Measurements from ENCODE around the gene POU4F1. TPM values are rescaled to one million over a fixed set of nuclear protein-coding genes. Genes with fewer than 3 reads are reported as not detected.

The POU4F1 gene
- polyA plus RNA-seq, 1 donor from 2014 or later = not detected

GRCh38 chr13:78638216-78638615 is 34.9 kb upstream of the POU4F1 start:
- no peaks in the 10 kb centered on the region for H3K79me2 ChIP-seq (replicated peaks; ENCODE audit: insufficient read depth, low read length)
- H2AFZ ChIP-seq (ENCODE audit: low read depth, low read length) = no peak overlapping the region
- H3K27me3 ChIP-seq (ENCODE audit: insufficient read depth, low read depth, low read length) = no peaks in the 10 kb centered on the region
- no peaks in the 10 kb centered on the region for H3K9me2 ChIP-seq (ENCODE audit: insufficient read depth, low read length)
- H3F3A ChIP-seq (ENCODE audit: insufficient read depth, low read length, poor library complexity, severe bottlenecking) = no peaks in the 10 kb centered on the region
- no peak overlapping the region for H3K27ac ChIP-seq (ENCODE audit: low read length)
- no peaks in the 10 kb centered on the region for H3K36me3 ChIP-seq (ENCODE audit: insufficient read depth, low read length)
- H3K4me2 ChIP-seq (ENCODE audit: low read length) = no peak overlapping the region
- no peaks in the 10 kb centered on the region for H3K9me3 ChIP-seq (ENCODE audit: low read length)
- no peak overlapping the region for H3K4me3 ChIP-seq (ENCODE audit: low read length)
- no peak overlapping the region for H3K9ac ChIP-seq (ENCODE audit: low read length)
- TF ChIP-seq SMC3 (conservative IDR thresholded peaks at IDR 0.05; ENCODE audit: poor library complexity) (no peak), CTCF (IDR thresholded peaks at IDR 0.05; ENCODE audit: poor library complexity, severe bottlenecking) (no peak), EZH2 (IDR thresholded peaks at IDR 0.05; ENCODE audit: borderline replicate concordance, insufficient read depth, low read length, poor library complexity, severe bottlenecking) (no peak), POLR2AphosphoS5 (IDR thresholded peaks at IDR 0.05) (no peak), MXI1 (conservative IDR thresholded peaks at IDR 0.05; ENCODE audit: poor library complexity, severe bottlenecking) (no peak), TAF1 (IDR thresholded peaks at IDR 0.05; ENCODE audit: low read depth) (no peak), REST (IDR thresholded peaks at IDR 0.05; ENCODE audit: borderline replicate concordance) (no peak), RAD21 (conservative IDR thresholded peaks at IDR 0.05) (no peak), EP300 (conservative IDR thresholded peaks at IDR 0.05; ENCODE audit: poor library complexity, severe bottlenecking) (no peak)
- H4K20me1 ChIP-seq (ENCODE audit: insufficient read depth) = no peaks in the 10 kb centered on the region

GRCh38 chr13:78636495-78636894 is 33.1 kb upstream of the POU4F1 start:
- Histone ChIP-seq H3K27me3 (ENCODE audit: insufficient read depth, low read depth, low read length) (no peaks in the 10 kb centered on the region), H3K4me3 (ENCODE audit: low read length) (no peak overlapping the region), H3K79me2 (replicated peaks; ENCODE audit: insufficient read depth, low read length) (no peaks in the 10 kb centered on the region), H3K9me3 (ENCODE audit: low read length) (no peaks in the 10 kb centered on the region), H3K36me3 (ENCODE audit: insufficient read depth, low read length) (peaks cover 7% of the 10 kb centered on the region), H3K27ac (ENCODE audit: low read length) (no peak overlapping the region), H3F3A (ENCODE audit: insufficient read depth, low read length, poor library complexity, severe bottlenecking) (no peaks in the 10 kb centered on the region), H4K20me1 (ENCODE audit: insufficient read depth) (no peaks in the 10 kb centered on the region), H2AFZ (ENCODE audit: low read depth, low read length) (no peak overlapping the region), H3K4me2 (ENCODE audit: low read length) (no peak overlapping the region), H3K9me2 (ENCODE audit: insufficient read depth, low read length) (no peaks in the 10 kb centered on the region), H3K9ac (ENCODE audit: low read length) (no peak overlapping the region)
- TF ChIP-seq EP300 (conservative IDR thresholded peaks at IDR 0.05; ENCODE audit: poor library complexity, severe bottlenecking) = no peak
- TF ChIP-seq CTCF (IDR thresholded peaks at IDR 0.05; ENCODE audit: poor library complexity, severe bottlenecking) = no peak
- no peak for TF ChIP-seq MXI1 (conservative IDR thresholded peaks at IDR 0.05; ENCODE audit: poor library complexity, severe bottlenecking)
- no peak for TF ChIP-seq POLR2AphosphoS5 (IDR thresholded peaks at IDR 0.05)
- TF ChIP-seq REST (IDR thresholded peaks at IDR 0.05; ENCODE audit: borderline replicate concordance) = no peak
- no peak for TF ChIP-seq TAF1 (IDR thresholded peaks at IDR 0.05; ENCODE audit: low read depth)
- no peak for TF ChIP-seq RAD21 (conservative IDR thresholded peaks at IDR 0.05)
- TF ChIP-seq EZH2 (IDR thresholded peaks at IDR 0.05; ENCODE audit: borderline replicate concordance, insufficient read depth, low read length, poor library complexity, severe bottlenecking) = no peak
- TF ChIP-seq SMC3 (conservative IDR thresholded peaks at IDR 0.05; ENCODE audit: poor library complexity) = no peak
